Measurements from ENCODE around the gene CSF2RB.

Gene CSF2RB

GRCh38 chr22:36938886-36939285, 25.5 kb downstream of the CSF2RB start:
- CTCF ChIA-PET, result no interaction called here
- H3K27ac ChIP-seq, result no peak overlapping the region
- no peak for DNase-seq (ENCODE audit: low spot score)
- no peak for TF ChIP-seq CTCF (conservative IDR thresholded peaks at IDR 0.05; ENCODE audit: low read depth)
- POLR2A ChIA-PET (ENCODE audit: low non-redundant PET), result no interaction called here

- no peak for DNase-seq (ENCODE audit: low spot score)
- H3K27ac ChIP-seq, result no peak overlapping the region
- TF ChIP-seq CTCF (conservative IDR thresholded peaks at IDR 0.05; ENCODE audit: low read depth), result no peak
- CTCF ChIA-PET, result no interaction called here
- POLR2A ChIA-PET (ENCODE audit: low non-redundant PET), result no interaction called here
Observed at GRCh38 chr22:36940676-36941075, 27.2 kb downstream of the CSF2RB start.

- no peak overlapping the region for H3K27ac ChIP-seq
- DNase-seq (ENCODE audit: low spot score), result no peak
- ChIA-PET CTCF (no interaction called here), POLR2A (ENCODE audit: low non-redundant PET) (no interaction called here)
- no peak for TF ChIP-seq CTCF (conservative IDR thresholded peaks at IDR 0.05; ENCODE audit: low read depth)
Observed at GRCh38 chr22:36942556-36942955, 29.1 kb downstream of the CSF2RB start.

GRCh38 chr22:36946421-36947158, 33.2 kb downstream of the CSF2RB start:
- DNase-seq (ENCODE audit: low spot score), result no peak
- 0 out of 2 replicates have a peak, but pooled peaks have one; percentile 7 for TF ChIP-seq CTCF (conservative IDR thresholded peaks at IDR 0.05; ENCODE audit: low read depth)
- H3K27ac ChIP-seq, result no peak overlapping the region
- ChIA-PET POLR2A (ENCODE audit: low non-redundant PET) (no interaction called here), CTCF (no interaction called here)

GRCh38 chr22:36948273-36949225, 35.1 kb downstream of the CSF2RB start:
- TF ChIP-seq CTCF (conservative IDR thresholded peaks at IDR 0.05; ENCODE audit: low read depth), result no peak
- H3K27ac ChIP-seq, result no peak overlapping the region
- no peak for DNase-seq (ENCODE audit: low spot score)
- ChIA-PET CTCF (no interaction called here), POLR2A (ENCODE audit: low non-redundant PET) (no interaction called here)

- ChIA-PET POLR2A (ENCODE audit: low non-redundant PET) (no interaction called here), CTCF (no interaction called here)
- TF ChIP-seq CTCF (conservative IDR thresholded peaks at IDR 0.05; ENCODE audit: low read depth), result no peak
- H3K27ac ChIP-seq, result no peak overlapping the region
- no peak for DNase-seq (ENCODE audit: low spot score)
Observed at GRCh38 chr22:36950797-36951590, 37.6 kb downstream of the CSF2RB start.
